Measurements from ENCODE around the gene PI4KB.

DNA sequence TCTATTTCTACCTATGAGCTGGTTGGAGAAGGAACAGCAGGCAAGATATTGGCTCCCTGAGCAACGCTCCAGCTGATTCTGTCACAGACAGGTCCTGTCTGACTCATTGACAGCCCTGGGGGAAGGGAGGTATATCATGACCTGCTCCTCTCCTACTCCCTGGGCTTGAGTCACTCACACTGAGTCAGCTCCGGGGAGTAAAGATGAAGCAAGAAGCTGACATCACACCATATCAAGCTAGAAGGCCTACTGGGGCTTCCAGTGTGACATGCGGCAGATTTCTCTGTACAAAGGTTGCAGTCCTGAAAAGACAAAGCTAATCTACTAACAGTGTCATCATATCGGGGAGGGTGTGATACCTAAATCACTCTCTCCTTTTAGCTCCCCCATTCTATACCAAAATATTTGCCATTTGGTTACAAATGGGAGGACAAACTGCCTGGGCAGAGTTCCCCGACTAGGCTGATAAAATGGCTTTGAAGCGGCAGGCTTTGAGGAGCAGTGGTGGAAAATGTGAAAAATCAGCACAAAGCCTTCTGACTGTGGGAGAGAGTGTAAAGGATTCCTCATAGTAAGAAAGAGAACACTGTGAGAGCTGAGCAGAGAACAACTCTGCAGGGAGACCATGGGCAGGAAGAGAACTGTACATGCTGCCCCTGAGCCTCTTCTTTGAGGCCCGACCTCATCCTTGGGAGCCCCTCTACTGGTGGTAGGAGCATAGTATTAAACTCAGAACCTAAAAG lies 15.5 kb downstream of the PI4KB start:
- TF ChIP-seq ARNT (IDR thresholded peaks at IDR 0.05): no peak
- TF ChIP-seq NFRKB (IDR thresholded peaks at IDR 0.05): no peak
- TF ChIP-seq CTBP1 (IDR thresholded peaks at IDR 0.05; ENCODE audit: borderline replicate concordance): no peak
- no peak for TF ChIP-seq SP1 (IDR thresholded peaks at IDR 0.05)
- TF ChIP-seq ELF4 (IDR thresholded peaks at IDR 0.05): no peak
- no peak for TF ChIP-seq SUZ12 (IDR thresholded peaks at IDR 0.05)
- TF ChIP-seq FOXM1 (IDR thresholded peaks at IDR 0.05; ENCODE audit: borderline replicate concordance): no peak
